GM12878 (cell line): ENCODE results near the gene TTC16. TPM values are rescaled to one million over a fixed set of nuclear protein-coding genes. Genes with fewer than 3 reads are reported as not detected.

Experiments used
- BMI1 ChIP-seq: fragments of 450-650 bp; IDR thresholded peaks from 2 replicates; pipeline ENCODE4 v1.6.1; 2016; ENCODE audit warnings: mild to moderate bottlenecking, moderate library complexity, borderline replicate concordance
- CUX1 ChIP-seq: IDR thresholded peaks from 2 replicates; pipeline ENCODE4 v1.6.1; 2012; ENCODE audit warnings: improper control_type of control experiment, low read depth, low read length; ENCODE audit not compliant: insufficient replicate concordance
- IKZF1 ChIP-seq: fragments of 450-650 bp; conservative IDR thresholded peaks from 2 replicates; pipeline ENCODE4 v1.6.1; 2017; ENCODE audit warnings: antibody characterized with exemption, mild to moderate bottlenecking
- JUNB ChIP-seq: IDR thresholded peaks from 2 replicates; pipeline ENCODE4 v1.6.1; 2016; ENCODE audit warnings: antibody characterized with exemption, mild to moderate bottlenecking
- LARP7 ChIP-seq: fragments of 450-650 bp; IDR thresholded peaks from 2 replicates; pipeline ENCODE4 v1.6.1; 2017; ENCODE audit warnings: mild to moderate bottlenecking
- MXI1 ChIP-seq: fragments of 150-350 bp; IDR thresholded peaks from 2 replicates; pipeline ENCODE4 v1.6.1; 2011; ENCODE audit warnings: low read depth, mild to moderate bottlenecking, inconsistent platforms, low read length, improper control_type of control experiment
- MYC ChIP-seq: IDR thresholded peaks from 2 replicates; pipeline ENCODE4 v1.6.1; 2011; ENCODE audit warnings: mild to moderate bottlenecking, low read length, moderate library complexity, inconsistent platforms; ENCODE audit not compliant: insufficient read depth, insufficient replicate concordance, insufficient read length, severe bottlenecking
- NR2C1 ChIP-seq: fragments of 450-650 bp; IDR thresholded peaks from 2 replicates; pipeline ENCODE4 v1.6.1; 2017; ENCODE audit warnings: antibody characterized with exemption, mild to moderate bottlenecking, moderate library complexity
- POLR2A ChIP-seq: IDR thresholded peaks from 2 replicates; pipeline ENCODE4 v1.6.1; 2011; ENCODE audit warnings: low read depth, mild to moderate bottlenecking, low read length
- RELB ChIP-seq: fragments of 450-650 bp; IDR thresholded peaks from 2 replicates; pipeline ENCODE4 v1.6.1; 2017; ENCODE audit warnings: low read depth, mild to moderate bottlenecking, moderate library complexity
- STAT1 ChIP-seq: fragments of 450-650 bp; conservative IDR thresholded peaks from 2 replicates; pipeline ENCODE4 v1.6.1; 2014; ENCODE audit warnings: antibody characterized with exemption, mild to moderate bottlenecking
- STAT3 ChIP-seq: IDR thresholded peaks from 2 replicates; pipeline ENCODE4 v1.6.1; 2011; ENCODE audit warnings: low read depth, low read length, improper control_type of control experiment
- polyA plus RNA-seq, 11 experiments: library from polyadenylated mRNA; depleted of rRNA in 4 of 11; unstranded in 6 of 11; stranded (reverse) in 5 of 11; fragments of >200 nt; fragmentation: Nextera tagmentation in 4 of 11; fragmentation: Illumina TruSeq in 1 of 11; extraction: Ambion mirVana in 4 of 11; extraction: Trizol in 1 of 11; gene quantifications; 1 replicate in 1 of 11; 2 replicates in 10 of 11; pipeline versions ENCODE4 v1.2.1 to v1.2.3, GENCODE V29; 2011 to 2016; ENCODE audit warnings: inconsistent platforms in 2 of 11, missing spikeins in 2 of 11, low read depth in 1 of 11
- total RNA-seq, 4 experiments: library from RNA; depleted of rRNA in 3 of 4; stranded (reverse); fragments of >200 nt in 3 of 4; fragmentation: Illumina TruSeq in 1 of 4; extraction: Trizol in 1 of 4; gene quantifications; 2 replicates each; pipeline versions ENCODE4 v1.2.1 to v1.2.3, GENCODE V29; 2013 to 2021

The TTC16 gene
- total and polyA plus RNA-seq, 10 of the 15 experiments (the other 5 are each of a cell fraction or from before 2014, with no cell fraction given), result 0.03 TPM; not detected in 9

DNA sequence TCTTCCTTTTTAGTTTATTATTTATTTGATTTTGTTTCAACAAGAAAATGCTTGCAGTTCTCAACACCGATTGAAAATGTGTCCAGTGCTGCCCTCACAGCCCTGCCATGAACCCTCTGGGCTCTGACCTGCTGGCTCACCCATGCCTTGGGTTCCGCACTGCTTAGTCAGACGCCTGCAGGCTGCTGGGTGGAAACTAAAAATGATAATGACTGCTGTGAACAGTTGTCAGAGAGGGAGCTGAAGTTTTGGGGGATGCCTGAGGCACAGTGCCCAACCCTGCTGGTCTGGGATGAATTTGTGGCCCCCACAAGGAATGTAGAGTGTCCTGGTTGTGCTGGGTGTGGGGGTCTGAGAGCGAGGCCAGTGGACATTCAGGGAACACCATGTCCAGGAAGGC, 31.3 kb upstream of the TTC16 start (continued):
- TF ChIP-seq CUX1 (no peak), STAT1 (no peak), LARP7 (no peak), NR2C1 (no peak), RELB (no peak), MXI1 (no peak), POLR2A (no peak), JUNB (no peak), IKZF1 (no peak), MYC (no peak), STAT3 (no peak), BMI1 (no peak)
